Esophagus squamous epithelium (tissue), 5 donors: ENCODE data around the gene UBE2U. TPM values are rescaled to one million over a fixed set of nuclear protein-coding genes. Genes with fewer than 3 reads are reported as not detected.
A peak's percentile ranks its signal among the peaks of the same experiment; 100 is the strongest.

ENCODE experiments used
- DNase-seq: peaks from one replicate; lab custom pipeline; 2025; lab: John Stamatoyannopoulos, UW
- H3K27ac ChIP-seq, 4 donors: fragments of 200-600 bp; sonication (generic); one replicate each; pipeline ENCODE4 v1.5.1; 2016 to 2019; ENCODE audit warnings: mild to moderate bottlenecking in 1 of 4
- H3K27me3 ChIP-seq, 4 donors: fragments of 200-600 bp; sonication (generic); 1 replicate in 3 of 4; 2 replicates in 1 of 4; pipeline versions ENCODE4 v1.5.1 to v1.6.0; 2017 to 2021; ENCODE audit warnings: antibody characterized with exemption in 1 of 4
- H3K36me3 ChIP-seq, 3 donors: fragments of 200-600 bp; sonication (generic); one replicate each; pipeline ENCODE4 v1.5.1; 2016 to 2019
- H3K4me1 ChIP-seq, 3 donors: fragments of 200-600 bp; sonication (generic); one replicate each; pipeline ENCODE4 v1.5.1; 2017 to 2019
- H3K4me3 ChIP-seq, 4 donors: fragments of 200-600 bp; sonication (generic); 1 replicate in 3 of 4; 2 replicates in 1 of 4; pipeline ENCODE4 v1.5.1; 2016 to 2019; ENCODE audit warnings: mild to moderate bottlenecking in 2 of 4, moderate library complexity in 1 of 4
- H3K9me3 ChIP-seq, 3 donors: fragments of 200-600 bp; sonication (generic); one replicate each; pipeline ENCODE4 v1.5.1; 2016 to 2019
- CTCF ChIP-seq, 6 experiments: fragments of 450-650 bp in 4 of 6; fragments of 200-600 bp in 2 of 6; sonication (generic) in 2 of 6; IDR thresholded peaks; one replicate each; pipeline ENCODE4 v1.5.1; 2016 to 2019; ENCODE audit warnings: antibody characterized with exemption in 6 of 6, mild to moderate bottlenecking in 4 of 6, moderate library complexity in 4 of 6
- POLR2A ChIP-seq, 4 donors: fragments of 450-650 bp; IDR thresholded peaks; one replicate each; pipeline ENCODE4 v1.6.1; 2017; ENCODE audit warnings: antibody characterized with exemption in 4 of 4, mild to moderate bottlenecking in 4 of 4, moderate library complexity in 3 of 4
- WGBS, 2 donors: methylation state at CpG; one replicate each; pipeline ENCODE4 v1.1.5; 2018; 5-methylcytosine and 5-hydroxymethylcytosine counted together
- intact Hi-C: fragments of 100-400 bp; cut with DNase I; formaldehyde crosslinking; loops from one replicate; pipeline ENCODE4 v1.15.0; 2022
- total RNA-seq, 4 donors: library from RNA; depleted of rRNA; stranded (reverse); fragments of >200 nt; gene quantifications; one replicate each; pipeline ENCODE4 v1.1.0, GENCODE V29; 2016
- donor health status: DM: yes; HTN: yes; CAD: no.

The UBE2U gene
- total RNA-seq, 4 donors from 2014 or later, result not detected

GRCh38 chr1:64163431-64163830, 40.0 kb upstream of the UBE2U start:
- Histone ChIP-seq H3K27me3 (no peaks in the 10 kb centered on the region), H3K36me3 (peaks cover 0 to 16% (median 0%) of the 10 kb centered on the region in 3 donors), H3K27ac (peak overlapping the region in 3 of 4 donors; percentile 28 to 80 (median 59)), H3K4me1 (peaks cover 0 to 18% (median 0%) of the 10 kb centered on the region in 3 donors), H3K4me3 (no peak overlapping the region), H3K9me3 (no peaks in the 10 kb centered on the region)
- intact Hi-C loops, result no loop called here
- no peak for TF ChIP-seq CTCF (IDR thresholded peaks at IDR 0.05)
- TF ChIP-seq POLR2A (IDR thresholded peaks at IDR 0.05), result no peak
- DNase-seq, result no peak
- 63 to 78% methylated on average over 4 of the region's 4 CpGs for WGBS, 2 donors

GRCh38 chr1:64163970-64164369, 39.5 kb upstream of the UBE2U start:
- WGBS, 2 donors, result 29 to 40% methylated on average over 1 of the region's 1 CpG
- Histone ChIP-seq H3K27me3 (no peaks in the 10 kb centered on the region), H3K36me3 (peaks cover 0 to 17% (median 0%) of the 10 kb centered on the region in 3 donors), H3K27ac (peak overlapping the region in 3 of 4 donors; percentile 20 to 59 (median 28)), H3K4me3 (no peak overlapping the region), H3K4me1 (peaks cover 0 to 18% (median 0%) of the 10 kb centered on the region in 3 donors), H3K9me3 (no peaks in the 10 kb centered on the region)
- intact Hi-C loops, result no loop called here
- DNase-seq, result no peak
- TF ChIP-seq CTCF (IDR thresholded peaks at IDR 0.05), result peak in 2 of 6 experiments; percentile 15 to 27
- TF ChIP-seq POLR2A (IDR thresholded peaks at IDR 0.05), result no peak

- intact Hi-C loops, result no loop called here
- H3K9me3 ChIP-seq, result no peaks in the 10 kb centered on the region
- H3K4me1 ChIP-seq, result peaks cover 0 to 17% (median 4%) of the 10 kb centered on the region in 3 donors
- 75 to 89% methylated on average over 3 of the region's 3 CpGs for WGBS, 2 donors
- DNase-seq, result no peak
- H3K27ac ChIP-seq, result no peak overlapping the region
- peaks cover 0 to 11% (median 0%) of the 10 kb centered on the region in 3 donors for H3K36me3 ChIP-seq
- no peak for TF ChIP-seq POLR2A (IDR thresholded peaks at IDR 0.05)
- no peak for TF ChIP-seq CTCF (IDR thresholded peaks at IDR 0.05)
- no peak overlapping the region for H3K4me3 ChIP-seq
- no peaks in the 10 kb centered on the region for H3K27me3 ChIP-seq
Measured at GRCh38 chr1:64166629-64167028, 36.8 kb upstream of the UBE2U start.

GRCh38 chr1:64167176-64167575, 36.2 kb upstream of the UBE2U start:
- 33 to 64% methylated on average over 2 of the region's 2 CpGs for WGBS, 2 donors
- intact Hi-C loops, result no loop called here
- no peaks in the 10 kb centered on the region for H3K9me3 ChIP-seq

GRCh38 chr1:64171246-64171645, 32.2 kb upstream of the UBE2U start:
- TF ChIP-seq CTCF (IDR thresholded peaks at IDR 0.05), result no peak
- no peak for TF ChIP-seq POLR2A (IDR thresholded peaks at IDR 0.05)
- peak overlapping the region in 1 of 4 donors; percentile 43 for H3K27ac ChIP-seq
- no peaks in the 10 kb centered on the region for H3K27me3 ChIP-seq
- H3K4me1 ChIP-seq, result peaks cover 0 to 29% (median 15%) of the 10 kb centered on the region in 3 donors
- H3K36me3 ChIP-seq, result peaks cover 0 to 11% (median 0%) of the 10 kb centered on the region in 3 donors
- H3K4me3 ChIP-seq, result no peak overlapping the region
- intact Hi-C loops, result no loop called here
- H3K9me3 ChIP-seq, result no peaks in the 10 kb centered on the region
- no peak for DNase-seq
- WGBS, 2 donors, result 50 to 71% methylated on average over 1 of the region's 1 CpG

More at GRCh38 chr1:64167176-64167575, 36.2 kb upstream of the UBE2U start:
- Histone ChIP-seq H3K36me3 (peaks cover 0 to 11% (median 0%) of the 10 kb centered on the region in 3 donors), H3K4me1 (peaks cover 0 to 18% (median 4%) of the 10 kb centered on the region in 3 donors), H3K27ac (no peak overlapping the region), H3K27me3 (no peaks in the 10 kb centered on the region), H3K4me3 (no peak overlapping the region)
- TF ChIP-seq CTCF (IDR thresholded peaks at IDR 0.05), result no peak
- DNase-seq, result no peak
